Upper lobe of left lung (tissue), 6 donors: Measurements from ENCODE around the gene EPB41L1. TPM values are rescaled to one million over a fixed set of nuclear protein-coding genes. Genes with fewer than 3 reads are reported as not detected.

Experiments used
- ATAC-seq, 2 donors: fragments of 200-7000 bp; cut with Tn5 transposase; one replicate each; pipeline ENCODE4 v1.9.1; 2022; ENCODE audit warnings: mild to moderate bottlenecking in 2 of 2, moderate library complexity in 2 of 2; ENCODE audit not compliant: low FRiP score in 2 of 2
- DNase-seq, 2 donors: peaks; one replicate each; pipeline ENCODE4 v3.0.0-alpha.2; 2019 to 2020
- H3K27ac ChIP-seq, 4 donors: fragments of 200-600 bp; sonication (generic); one replicate each; pipeline ENCODE4 v1.5.1; 2016 to 2019
- H3K27me3 ChIP-seq, 4 donors: fragments of 200-600 bp; sonication (generic); one replicate each; pipeline ENCODE4 v1.5.1; 2017 to 2019
- H3K36me3 ChIP-seq, 4 donors: fragments of 200-600 bp; sonication (generic); one replicate each; pipeline ENCODE4 v1.5.1; 2016 to 2019
- H3K4me1 ChIP-seq, 4 donors: fragments of 200-600 bp; sonication (generic); one replicate each; pipeline ENCODE4 v1.5.1; 2018 to 2019
- H3K4me3 ChIP-seq, 4 donors: fragments of 200-600 bp; sonication (generic); one replicate each; pipeline ENCODE4 v1.5.1; 2017 to 2019; ENCODE audit warnings: mild to moderate bottlenecking in 2 of 4, moderate library complexity in 1 of 4
- H3K9me3 ChIP-seq, 4 donors: fragments of 200-600 bp; sonication (generic); one replicate each; pipeline ENCODE4 v1.5.1; 2018 to 2019
- CTCF ChIP-seq, 6 experiments: fragments of 450-650 bp in 4 of 6; fragments of 200-600 bp in 2 of 6; sonication (generic) in 2 of 6; IDR thresholded peaks; one replicate each; pipeline ENCODE4 v1.5.1; 2016 to 2019; ENCODE audit warnings: antibody characterized with exemption in 6 of 6
- EP300 ChIP-seq, 4 donors: sonication (generic); formaldehyde crosslinking; IDR thresholded peaks; one replicate each; pipeline ENCODE4 v1.5.1; 2017; ENCODE audit warnings: antibody characterized with exemption in 4 of 4, control low read depth in 2 of 4
- POLR2A ChIP-seq, 4 donors: fragments of 450-650 bp; IDR thresholded peaks; one replicate each; pipeline ENCODE4 v1.5.1; 2016 to 2017; ENCODE audit warnings: antibody characterized with exemption in 4 of 4, mild to moderate bottlenecking in 2 of 4
- POLR2AphosphoS5 ChIP-seq, 2 donors: sonication (generic); formaldehyde crosslinking; IDR thresholded peaks; one replicate each; pipeline ENCODE4 v1.5.1; 2017; ENCODE audit warnings: antibody characterized with exemption in 2 of 2
- WGBS, 2 donors: methylation state at CpG; one replicate each; pipeline ENCODE4 v1.1.5; 2017 to 2018; 5-methylcytosine and 5-hydroxymethylcytosine counted together
- total RNA-seq, 6 donors: library from RNA; depleted of rRNA in 4 of 6; stranded (reverse); fragments of >200 nt in 4 of 6; gene quantifications; one replicate each; pipeline versions ENCODE4 v1.1.0 to v1.2.1, GENCODE V29; 2016 to 2021
- donor health status: DM: no; HTN: no; CAD: no; lungs with moderate emphysema.
- donor health status: DM: no; HTN: yes; CAD: no; lungs with severe emphysema.

Gene EPB41L1
- total RNA-seq, 6 donors from 2014 or later, result 56.6 to 104 (median 79.2) TPM

- WGBS, 2 donors, result 98 to 99% methylated on average over 3 of the region's 3 CpGs
- ATAC-seq, result no peak
- H3K36me3 ChIP-seq, result peaks cover 22 to 86% (median 50%) of the 10 kb centered on the region in 4 donors
Observed at GRCh38 chr20:36252511-36252910, 98.0 kb downstream of the EPB41L1 start.

GRCh38 chr20:36253036-36253435, 98.5 kb downstream of the EPB41L1 start:
- TF ChIP-seq CTCF (IDR thresholded peaks at IDR 0.05), result no peak
- TF ChIP-seq POLR2AphosphoS5 (IDR thresholded peaks at IDR 0.05), result no peak
- no peak for TF ChIP-seq EP300 (IDR thresholded peaks at IDR 0.05)
- TF ChIP-seq POLR2A (IDR thresholded peaks at IDR 0.05), result no peak
- no peak overlapping the region for H3K4me3 ChIP-seq
- no peaks in the 10 kb centered on the region for H3K4me1 ChIP-seq
- WGBS, 2 donors, result 89 to 94% methylated on average over 9 of the region's 9 CpGs
- H3K27ac ChIP-seq, result no peak overlapping the region
- H3K9me3 ChIP-seq, result no peaks in the 10 kb centered on the region
- no peaks in the 10 kb centered on the region for H3K27me3 ChIP-seq
- H3K36me3 ChIP-seq, result peaks cover 22 to 81% (median 47%) of the 10 kb centered on the region in 4 donors
- ATAC-seq (no peak), DNase-seq (no peak)

More at GRCh38 chr20:36252511-36252910, 98.0 kb downstream of the EPB41L1 start:
- H3K4me1 ChIP-seq, result no peaks in the 10 kb centered on the region
- TF ChIP-seq POLR2A (IDR thresholded peaks at IDR 0.05) (no peak), EP300 (IDR thresholded peaks at IDR 0.05) (no peak), CTCF (IDR thresholded peaks at IDR 0.05) (no peak), POLR2AphosphoS5 (IDR thresholded peaks at IDR 0.05) (no peak)
- no peak overlapping the region for H3K27ac ChIP-seq
- no peak overlapping the region for H3K4me3 ChIP-seq
- DNase-seq, result no peak
- H3K9me3 ChIP-seq, result no peaks in the 10 kb centered on the region
- H3K27me3 ChIP-seq, result no peaks in the 10 kb centered on the region

- Histone ChIP-seq H3K4me1 (no peaks in the 10 kb centered on the region), H3K27me3 (no peaks in the 10 kb centered on the region), H3K4me3 (no peak overlapping the region), H3K27ac (no peak overlapping the region), H3K36me3 (peaks cover 22 to 70% (median 39%) of the 10 kb centered on the region in 4 donors), H3K9me3 (no peaks in the 10 kb centered on the region)
- DNase-seq (no peak), ATAC-seq (no peak)
- WGBS, 2 donors, result 84% methylated on average over 2 of the region's 2 CpGs
- TF ChIP-seq EP300 (IDR thresholded peaks at IDR 0.05), result no peak
- no peak for TF ChIP-seq POLR2A (IDR thresholded peaks at IDR 0.05)
- no peak for TF ChIP-seq CTCF (IDR thresholded peaks at IDR 0.05)
- no peak for TF ChIP-seq POLR2AphosphoS5 (IDR thresholded peaks at IDR 0.05)
Observed at GRCh38 chr20:36254076-36254475, 99.5 kb downstream of the EPB41L1 start.

GRCh38 chr20:36255445-36255844, 100.9 kb downstream of the EPB41L1 start:
- H3K36me3 ChIP-seq, result peaks cover 18 to 56% (median 35%) of the 10 kb centered on the region in 4 donors

More at GRCh38 chr20:36255445-36255844, 100.9 kb downstream of the EPB41L1 start:
- TF ChIP-seq POLR2AphosphoS5 (IDR thresholded peaks at IDR 0.05) (no peak), POLR2A (IDR thresholded peaks at IDR 0.05) (no peak), CTCF (IDR thresholded peaks at IDR 0.05) (no peak), EP300 (IDR thresholded peaks at IDR 0.05) (no peak)
- ATAC-seq (no peak), DNase-seq (no peak)
- WGBS, 2 donors, result 95 to 99% methylated on average over 10 to 12 of the region's 12 CpGs
- no peaks in the 10 kb centered on the region for H3K4me1 ChIP-seq
- no peaks in the 10 kb centered on the region for H3K27me3 ChIP-seq
- H3K27ac ChIP-seq, result no peak overlapping the region
- no peaks in the 10 kb centered on the region for H3K9me3 ChIP-seq
- no peak overlapping the region for H3K4me3 ChIP-seq
